ENCODE data around the gene GYS1.

- TF ChIP-seq CTCF (tag by site-specific recombination; IDR thresholded peaks at IDR 0.05) (no peak), RBAK (tag by site-specific recombination; IDR thresholded peaks at IDR 0.05) (no peak), ZNF274 (IDR thresholded peaks at IDR 0.05; ENCODE audit: low read length) (no peak), ZNF274 (tag by site-specific recombination; IDR thresholded peaks at IDR 0.05; ENCODE audit: borderline replicate concordance) (0 out of 2 replicates have a peak, but pooled peaks have one; percentile 17)
These were observed 902 bp upstream of the GYS1 start for GRCh38 chr19:48994035-48994386.

All from HEK293 (cell line).